Measurements from ENCODE around the gene GRIN3B.

GRIN3B gene

DNA sequence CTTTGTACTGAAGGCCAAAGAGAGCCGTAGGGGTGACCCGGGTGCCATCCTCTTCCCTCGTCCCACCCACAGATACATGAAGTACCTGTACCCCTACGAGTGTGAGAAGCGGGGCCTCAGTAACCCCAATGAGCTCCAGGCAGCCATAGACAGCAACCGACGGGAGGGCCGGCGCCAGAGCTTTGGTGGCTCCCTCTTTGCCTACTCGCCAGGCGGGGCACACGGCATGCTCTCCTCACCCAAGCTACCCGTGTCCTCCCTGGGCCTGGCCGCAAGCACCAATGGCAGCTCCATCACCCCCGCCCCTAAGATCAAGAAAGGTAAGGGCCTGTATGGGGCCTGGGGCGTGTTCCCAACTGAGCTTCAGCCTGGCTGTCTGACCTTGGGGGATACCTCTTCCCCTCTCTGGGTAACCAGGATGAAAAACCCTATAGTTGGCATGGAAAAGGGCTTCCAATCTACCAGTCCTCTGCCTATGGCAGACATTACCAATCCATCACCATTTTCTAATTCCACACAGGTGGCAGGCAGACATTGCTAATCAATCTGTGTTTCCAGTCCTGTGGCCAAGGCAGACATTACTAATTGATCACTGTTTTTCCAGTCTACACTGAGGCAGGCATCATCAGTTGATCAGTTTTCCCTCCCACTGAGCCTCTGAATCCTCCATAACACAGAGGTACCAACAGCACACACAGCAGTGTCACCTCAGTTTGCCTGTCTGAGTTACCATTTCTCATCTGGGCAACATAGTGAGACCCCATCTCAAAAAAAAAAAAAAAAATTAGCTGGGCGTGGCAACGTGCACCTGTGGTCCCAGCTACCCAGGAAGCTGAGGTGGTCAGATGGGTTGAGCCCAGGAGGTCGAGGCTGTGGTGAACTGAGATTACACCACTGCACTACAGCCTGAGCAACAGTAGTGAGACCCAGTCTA, 35.2 kb upstream of the GRIN3B start:
- DNase-seq (ENCODE audit: low read depth, low spot score): no peak

DNA sequence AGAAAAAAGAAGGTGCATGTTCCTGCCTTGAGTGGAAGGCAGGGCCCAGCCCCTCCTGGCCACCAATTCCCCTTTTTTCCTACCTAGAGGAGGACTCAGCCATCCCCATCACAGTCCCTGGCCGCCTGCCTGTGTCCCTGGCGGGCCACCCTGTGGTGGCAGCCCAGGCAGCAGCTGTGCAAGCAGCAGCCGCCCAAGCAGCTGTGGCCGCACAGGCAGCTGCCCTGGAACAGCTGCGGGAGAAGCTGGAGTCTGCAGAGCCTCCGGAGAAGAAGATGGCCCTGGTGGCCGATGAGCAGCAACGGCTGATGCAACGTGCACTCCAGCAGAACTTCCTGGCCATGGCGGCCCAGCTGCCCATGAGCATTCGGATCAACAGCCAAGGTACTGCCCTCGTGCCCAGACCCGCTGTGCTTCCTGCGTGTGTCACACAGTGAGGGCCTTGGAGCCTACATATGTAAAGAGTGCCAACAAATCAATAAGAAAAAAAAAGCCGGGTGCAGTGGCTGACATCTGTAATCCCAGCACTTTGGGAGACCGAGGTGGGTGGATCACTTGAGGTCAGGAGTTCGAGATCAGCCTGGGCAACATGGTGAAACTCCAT, 33.6 kb upstream of the GRIN3B start:
- no peak for DNase-seq (ENCODE audit: low read depth, low spot score)

- no peak for DNase-seq (ENCODE audit: low read depth, low spot score)
These were observed 29.5 kb upstream of the GRIN3B start for GRCh38 chr19:970695-971094.

DNA sequence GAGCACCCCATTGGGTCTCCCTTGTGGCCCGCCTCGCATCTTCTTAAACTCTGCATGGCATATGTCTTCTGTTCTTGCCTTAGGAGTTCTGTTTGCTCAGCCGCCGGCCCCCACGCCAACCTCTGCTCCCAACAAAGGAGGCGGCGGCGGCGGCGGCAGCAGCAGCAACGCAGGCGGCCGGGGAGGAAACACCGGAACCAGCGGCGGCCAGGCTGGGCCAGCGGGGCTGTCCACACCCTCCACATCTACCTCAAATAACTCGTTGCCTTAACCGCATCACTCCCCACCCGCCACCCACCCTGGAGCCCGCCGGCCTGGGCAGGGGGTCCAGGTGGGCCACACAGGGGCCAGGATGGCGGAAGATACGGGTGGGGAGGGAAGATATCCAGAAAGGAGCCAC, 28.4 kb upstream of the GRIN3B start:
- no peak for DNase-seq (ENCODE audit: low read depth, low spot score)

DNA sequence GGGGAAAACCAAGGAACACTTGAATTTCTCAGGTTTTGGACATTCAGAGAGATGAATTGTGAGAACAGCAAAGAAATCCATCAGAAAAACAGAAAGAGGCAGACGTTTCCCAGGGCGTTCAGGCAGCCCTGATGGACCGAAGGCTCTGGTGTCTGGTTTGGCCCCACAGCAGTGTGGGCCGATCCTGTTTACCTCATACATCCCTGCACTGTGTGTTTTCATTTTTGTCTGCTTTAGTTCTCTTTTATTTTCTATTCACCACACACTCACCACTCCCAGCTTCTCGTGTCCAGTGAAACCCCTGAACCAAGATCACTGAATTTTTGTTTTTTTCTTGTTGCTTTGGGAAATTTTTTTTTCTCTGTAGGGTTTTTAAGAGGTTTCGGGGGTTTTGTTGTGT, 27.9 kb upstream of the GRIN3B start:
- DNase-seq (ENCODE audit: low read depth, low spot score): no peak

GRCh38 chr19:973726-974563, 26.3 kb upstream of the GRIN3B start:
- no peak for DNase-seq (ENCODE audit: low read depth, low spot score)

DNA sequence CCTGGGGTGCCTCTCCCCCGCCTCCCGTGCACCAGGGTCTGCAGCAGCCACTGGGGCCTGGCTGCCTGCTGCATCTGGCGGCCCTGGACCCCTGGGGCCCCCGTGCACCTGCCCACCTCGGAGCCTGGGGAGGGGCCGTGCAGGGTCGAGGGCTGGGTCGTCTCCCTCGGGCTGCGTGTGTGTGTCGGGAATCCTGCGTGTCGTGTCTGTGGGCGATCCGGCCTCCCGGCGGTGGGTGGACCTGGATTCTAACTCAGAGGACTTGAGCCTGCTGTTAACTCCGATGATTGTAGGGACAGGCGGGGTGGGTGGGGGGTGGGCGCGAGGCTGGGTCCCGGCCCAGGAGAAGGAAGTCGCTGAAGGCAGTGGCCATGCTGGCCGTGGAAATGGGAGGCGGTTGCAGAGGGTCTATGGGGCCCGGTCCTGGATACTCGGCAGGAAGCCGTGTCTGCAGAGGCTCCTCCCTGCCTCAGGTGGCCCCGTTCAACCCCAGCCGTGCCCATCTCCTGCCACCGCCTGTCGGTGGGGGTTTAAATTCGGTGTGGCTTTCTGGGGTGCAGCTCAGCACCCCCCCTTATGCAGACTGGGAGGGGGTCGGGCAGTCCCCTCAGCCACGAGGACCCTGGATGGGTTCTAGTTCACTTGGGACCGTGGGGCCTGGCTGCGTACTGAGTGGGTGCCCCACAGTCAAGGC, 25.5 kb upstream of the GRIN3B start:
- DNase-seq (ENCODE audit: low read depth, low spot score): no peak

DNA sequence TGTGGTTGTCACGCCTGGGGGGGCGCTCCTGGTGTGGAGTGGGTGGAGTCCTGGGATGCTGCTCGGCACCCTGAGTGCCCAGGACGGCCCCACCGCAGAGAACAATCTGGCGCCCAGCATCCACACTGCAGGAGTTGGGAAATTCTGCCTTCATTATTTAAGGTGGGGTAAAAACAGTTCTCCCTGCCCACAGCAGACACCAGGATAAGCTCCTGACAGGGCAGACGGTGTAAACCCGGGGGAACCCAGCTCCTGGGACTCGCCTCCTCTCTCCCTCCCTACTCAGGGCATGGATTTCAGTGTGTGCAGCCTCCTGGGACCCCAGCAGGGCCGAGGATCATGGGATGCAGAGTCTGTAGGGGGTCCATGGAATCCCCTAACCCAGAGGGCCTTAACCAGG, 23.7 kb upstream of the GRIN3B start:
- DNase-seq (ENCODE audit: low read depth, low spot score): no peak

GRCh38 chr19:977058-977464, 23.2 kb upstream of the GRIN3B start:
- no peak for DNase-seq (ENCODE audit: low read depth, low spot score)

DNA sequence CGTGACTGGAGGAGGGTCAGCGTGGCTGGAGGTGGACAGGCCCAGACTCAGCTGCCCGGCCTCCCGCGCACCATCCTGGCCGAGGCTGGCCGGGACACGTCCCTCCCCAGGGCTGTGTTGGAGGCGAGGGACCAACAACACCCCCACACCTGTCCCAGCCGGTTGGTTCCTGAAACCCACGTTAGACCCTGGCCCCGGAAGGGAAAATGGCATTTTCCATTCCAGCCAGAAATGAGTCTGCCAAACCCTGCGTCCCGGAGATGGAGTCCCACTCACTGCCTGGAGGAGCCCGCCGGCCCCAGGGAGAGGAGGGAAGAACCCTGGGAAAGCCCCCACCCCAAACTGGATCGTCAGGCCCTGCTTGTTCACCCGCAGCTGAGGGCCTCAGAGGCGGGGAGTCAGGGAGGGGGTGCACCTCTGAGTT, 20.9 kb upstream of the GRIN3B start:
- DNase-seq (ENCODE audit: low read depth, low spot score): no peak

- no peak for DNase-seq (ENCODE audit: low read depth, low spot score)
These were observed 19.9 kb upstream of the GRIN3B start for GRCh38 chr19:980133-980998.

- peak; percentile 86 for DNase-seq (ENCODE audit: low read depth, low spot score)
These were observed 17.6 kb upstream of the GRIN3B start for GRCh38 chr19:982567-983170.

DNA sequence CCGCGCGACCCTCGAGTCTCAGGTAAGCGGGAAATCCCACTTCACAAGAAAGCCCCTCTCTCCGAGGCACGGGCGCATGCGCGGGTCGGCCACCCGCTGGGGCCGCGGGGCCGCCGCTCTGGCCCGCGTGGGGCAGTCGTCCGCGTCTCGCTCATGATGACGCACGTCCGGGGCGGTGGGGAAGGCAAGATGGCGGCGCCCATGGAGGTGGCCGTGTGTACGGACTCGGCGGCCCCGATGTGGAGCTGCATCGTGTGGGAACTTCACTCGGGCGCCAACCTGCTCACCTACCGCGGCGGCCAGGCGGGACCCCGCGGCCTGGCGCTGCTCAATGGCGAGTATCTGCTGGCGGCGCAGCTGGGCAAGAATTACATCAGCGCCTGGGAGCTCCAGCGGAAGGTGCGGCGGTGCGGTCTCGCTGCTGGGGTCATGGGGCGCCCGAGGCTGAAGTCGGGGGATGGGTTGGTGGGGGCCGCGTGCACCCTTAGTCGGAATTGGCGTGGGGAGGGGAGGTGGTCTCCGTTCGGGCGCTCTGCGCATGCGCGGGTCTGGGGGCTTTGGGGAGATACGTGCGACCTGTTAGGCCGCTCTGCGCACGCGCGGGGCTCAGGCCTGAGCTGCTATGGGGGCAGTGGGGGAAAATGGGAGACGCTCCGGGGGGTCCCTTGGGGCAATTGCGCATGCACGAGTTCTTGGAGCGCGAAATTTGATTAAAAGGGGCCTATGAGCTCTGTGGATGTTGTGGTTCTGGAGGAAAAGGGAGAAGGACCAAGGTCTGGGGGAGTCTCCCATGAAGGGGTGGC, 15.9 kb upstream of the GRIN3B start, which contains the start of gene WDR18:
Gene WDR18, plus strand, starts transcription at position 181 of the 803 bp plus-strand sequence. Its CDS starts 9 bp downstream, at position 190.
- DNase-seq (ENCODE audit: low read depth, low spot score): peak; percentile 96

GRCh38 chr19:986083-986482, 14.1 kb upstream of the GRIN3B start:
- DNase-seq (ENCODE audit: low read depth, low spot score): no peak

DNA sequence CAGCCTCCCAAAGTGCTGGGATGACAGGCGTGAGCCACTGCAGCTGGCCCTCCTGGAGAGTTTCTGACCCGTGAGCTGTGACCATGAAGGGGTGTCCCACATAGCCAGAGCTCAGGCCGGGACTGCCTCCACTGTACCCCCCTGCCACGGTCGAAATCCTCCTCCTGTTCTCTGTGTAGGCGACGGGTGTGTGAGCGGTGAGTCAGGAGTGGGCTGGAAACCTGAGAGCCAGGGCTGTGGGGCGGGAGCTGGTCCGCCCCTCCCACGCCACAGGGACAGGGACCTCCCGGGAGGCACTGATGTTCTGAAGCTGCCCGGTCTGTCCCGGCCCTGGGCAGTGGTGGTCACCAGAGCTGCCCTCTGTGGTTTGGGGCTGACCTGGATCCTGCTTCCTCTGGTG, 12.1 kb upstream of the GRIN3B start:
- no peak for DNase-seq (ENCODE audit: low read depth, low spot score)

DNA sequence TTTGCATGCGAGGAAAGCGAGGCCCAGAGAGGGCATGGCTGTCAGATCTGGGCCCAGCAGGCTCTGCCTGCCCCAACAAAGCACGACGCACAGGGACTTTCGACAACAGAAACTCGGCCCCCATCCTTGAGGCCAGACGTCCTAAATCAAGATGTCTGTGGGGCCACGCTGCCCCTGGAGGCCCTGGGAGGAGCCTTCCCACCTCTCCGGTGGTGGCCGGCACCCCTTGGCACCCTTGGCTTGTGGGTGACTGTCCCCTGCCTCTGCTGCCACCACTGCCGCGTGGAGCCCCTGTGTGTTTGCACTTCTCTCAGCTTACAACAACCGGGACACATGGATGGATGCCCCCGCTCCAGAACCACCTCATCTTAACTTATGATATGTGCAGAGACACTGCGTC, 11.7 kb upstream of the GRIN3B start:
- DNase-seq (ENCODE audit: low read depth, low spot score): no peak

DNA sequence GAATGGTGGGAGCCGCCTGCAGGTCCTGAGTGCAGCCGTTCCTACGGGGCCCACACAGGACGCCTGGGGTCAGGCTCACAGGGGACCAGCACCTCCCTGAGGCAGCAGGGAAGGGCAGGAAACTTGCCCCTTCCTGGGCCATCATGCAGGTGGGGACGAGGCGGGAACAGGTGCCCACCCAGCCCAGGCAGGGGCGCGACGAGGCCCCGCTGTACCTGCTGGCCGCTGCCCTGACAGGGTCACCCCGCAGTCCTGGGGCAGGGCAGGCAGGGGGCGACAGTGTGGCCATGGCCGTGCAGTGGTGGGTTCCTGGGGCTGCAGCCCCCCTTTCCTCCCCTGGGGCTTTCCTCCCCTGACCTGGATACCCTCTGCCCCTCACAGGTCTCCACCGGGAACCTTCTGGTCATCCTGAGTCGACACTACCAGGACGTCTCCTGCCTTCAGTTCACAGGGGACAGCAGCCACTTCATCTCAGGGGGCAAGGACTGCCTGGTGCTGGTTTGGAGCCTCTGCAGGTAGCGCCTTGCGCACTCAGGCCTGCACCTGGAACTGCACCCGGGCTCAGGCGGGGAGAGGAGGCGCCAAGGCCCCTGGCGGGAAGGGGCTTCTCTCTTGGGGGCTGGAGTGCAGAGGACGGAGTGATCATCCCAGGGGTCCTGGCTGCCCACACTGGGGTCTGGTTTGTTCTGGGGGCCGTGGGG, 10.7 kb upstream of the GRIN3B start:
- no peak for DNase-seq (ENCODE audit: low read depth, low spot score)

DNA sequence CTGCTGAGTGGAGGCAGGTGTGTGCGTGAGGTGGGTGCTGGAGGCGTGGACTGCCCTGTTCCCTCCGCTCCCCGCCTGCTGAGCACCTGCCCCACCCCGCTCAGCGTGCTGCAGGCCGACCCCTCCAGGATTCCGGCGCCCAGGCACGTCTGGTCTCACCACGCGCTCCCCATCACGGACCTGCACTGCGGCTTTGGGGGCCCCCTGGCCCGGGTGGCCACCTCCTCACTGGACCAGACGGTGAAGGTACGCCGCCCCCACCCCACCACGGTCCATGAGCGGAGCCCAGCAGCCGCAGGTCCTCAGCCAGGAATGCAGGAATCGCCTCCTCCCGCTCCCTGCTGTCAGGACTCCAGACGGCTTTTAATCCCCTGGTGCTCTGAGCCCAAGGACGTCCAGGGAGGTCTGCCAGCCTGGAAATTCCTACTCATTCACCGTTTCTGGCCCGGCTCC, 10.1 kb upstream of the GRIN3B start:
- peak; percentile 80 for DNase-seq (ENCODE audit: low read depth, low spot score)

DNA sequence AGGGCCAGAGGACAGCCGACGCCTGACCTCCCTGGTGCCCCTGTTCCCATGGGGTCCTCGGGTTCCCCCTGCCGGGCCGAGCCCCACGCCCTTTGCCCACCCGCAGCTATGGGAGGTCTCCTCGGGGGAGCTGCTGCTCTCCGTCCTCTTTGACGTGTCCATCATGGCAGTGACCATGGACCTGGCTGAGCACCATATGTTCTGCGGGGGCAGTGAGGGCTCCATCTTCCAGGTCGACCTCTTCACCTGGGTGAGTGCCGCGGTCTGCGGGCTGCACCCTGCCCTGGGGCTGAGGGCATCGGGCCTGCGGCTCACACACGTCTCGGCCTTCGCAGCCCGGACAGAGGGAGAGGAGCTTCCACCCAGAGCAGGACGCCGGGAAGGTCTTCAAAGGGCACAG, 9.5 kb upstream of the GRIN3B start:
- no peak for DNase-seq (ENCODE audit: low read depth, low spot score)

All from astrocyte of the hippocampus (primary cell).